Stimulated activated memory B cell treated with anti-CD40 and anti-IgM and Interleukin-4, amounts not matched to agents 10 μg/mL and 1 μg/mL and 100 μg/mL, for 72 hours (primary cell): ENCODE results near the gene PFDN1.

Experiments used
- ATAC-seq: fragments of 150-1000 bp; cut with Tn5 transposase; 2 replicates; pipeline ENCODE4 v1.10.0; 2021
- H3K27ac Mint-ChIP-seq: one replicate; pipeline ENCODE4 v1.8.0; 2022; ENCODE audit warnings: mild to moderate bottlenecking, mixed read lengths
- H3K27me3 Mint-ChIP-seq: one replicate; pipeline ENCODE4 v1.8.0; 2022; ENCODE audit warnings: mixed read lengths
- H3K36me3 Mint-ChIP-seq: one replicate; pipeline ENCODE4 v1.8.0; 2022; ENCODE audit warnings: mixed read lengths
- H3K4me1 Mint-ChIP-seq: one replicate; pipeline ENCODE4 v1.8.0; 2022; ENCODE audit warnings: mixed read lengths
- H3K4me3 Mint-ChIP-seq: one replicate; pipeline ENCODE4 v1.8.0; 2022; ENCODE audit warnings: mild to moderate bottlenecking, moderate library complexity, mixed read lengths
- H3K9me3 Mint-ChIP-seq: one replicate; pipeline ENCODE4 v1.8.0; 2022; ENCODE audit warnings: mixed read lengths

The PFDN1 gene

GRCh38 chr5:140317859-140318258, 15.0 kb upstream of the PFDN1 start:
- no peaks in the 10 kb centered on the region for H3K36me3 Mint-ChIP-seq
- H3K4me1 Mint-ChIP-seq, result peaks cover 8% of the 10 kb centered on the region
- H3K4me3 Mint-ChIP-seq, result no peak overlapping the region
- H3K9me3 Mint-ChIP-seq, result no peaks in the 10 kb centered on the region
- ATAC-seq, result no peak
- H3K27ac Mint-ChIP-seq, result no peak overlapping the region
- H3K27me3 Mint-ChIP-seq, result no peaks in the 10 kb centered on the region

GRCh38 chr5:140312791-140313189, 9.9 kb upstream of the PFDN1 start:
- Mint-ChIP-seq H3K9me3 (no peaks in the 10 kb centered on the region), H3K4me3 (no peak overlapping the region), H3K36me3 (no peaks in the 10 kb centered on the region), H3K27me3 (no peaks in the 10 kb centered on the region), H3K4me1 (no peaks in the 10 kb centered on the region), H3K27ac (no peak overlapping the region)
- no peak for ATAC-seq

GRCh38 chr5:140312067-140312790, 9.3 kb upstream of the PFDN1 start:
- ATAC-seq, result no peak
- no peaks in the 10 kb centered on the region for H3K27me3 Mint-ChIP-seq
- H3K9me3 Mint-ChIP-seq, result no peaks in the 10 kb centered on the region
- H3K4me3 Mint-ChIP-seq, result no peak overlapping the region
- H3K4me1 Mint-ChIP-seq, result no peaks in the 10 kb centered on the region
- no peaks in the 10 kb centered on the region for H3K36me3 Mint-ChIP-seq
- H3K27ac Mint-ChIP-seq, result no peak overlapping the region

- no peaks in the 10 kb centered on the region for H3K27me3 Mint-ChIP-seq
- H3K4me3 Mint-ChIP-seq, result no peak overlapping the region
- H3K27ac Mint-ChIP-seq, result no peak overlapping the region
- no peaks in the 10 kb centered on the region for H3K4me1 Mint-ChIP-seq
- ATAC-seq, result no peak
- H3K9me3 Mint-ChIP-seq, result no peaks in the 10 kb centered on the region
- no peaks in the 10 kb centered on the region for H3K36me3 Mint-ChIP-seq
These were observed 8.1 kb upstream of the PFDN1 start for GRCh38 chr5:140311011-140311467.

GRCh38 chr5:140310434-140310833, 7.5 kb upstream of the PFDN1 start:
- Mint-ChIP-seq H3K4me1 (no peaks in the 10 kb centered on the region), H3K27ac (no peak overlapping the region), H3K9me3 (no peaks in the 10 kb centered on the region), H3K36me3 (no peaks in the 10 kb centered on the region), H3K4me3 (no peak overlapping the region), H3K27me3 (no peaks in the 10 kb centered on the region)
- ATAC-seq, result no peak

GRCh38 chr5:140309706-140310249, 6.9 kb upstream of the PFDN1 start:
- Mint-ChIP-seq H3K27me3 (no peaks in the 10 kb centered on the region), H3K4me3 (no peak overlapping the region), H3K9me3 (no peaks in the 10 kb centered on the region), H3K4me1 (no peaks in the 10 kb centered on the region), H3K36me3 (no peaks in the 10 kb centered on the region), H3K27ac (no peak overlapping the region)
- no peak for ATAC-seq

- H3K36me3 Mint-ChIP-seq, result peaks cover under 1% of the 10 kb centered on the region
- no peak overlapping the region for H3K4me3 Mint-ChIP-seq
- no peak overlapping the region for H3K27ac Mint-ChIP-seq
- H3K4me1 Mint-ChIP-seq, result peaks cover 7% of the 10 kb centered on the region
- H3K27me3 Mint-ChIP-seq, result no peaks in the 10 kb centered on the region
- no peaks in the 10 kb centered on the region for H3K9me3 Mint-ChIP-seq
- no peak for ATAC-seq
These were observed 2.6 kb upstream of the PFDN1 start for GRCh38 chr5:140305471-140305870.

GRCh38 chr5:140303966-140304365, 1.1 kb upstream of the PFDN1 start:
- no peak for ATAC-seq
- no peak overlapping the region for H3K27ac Mint-ChIP-seq
- peak overlapping the region; percentile 26 for H3K4me3 Mint-ChIP-seq
- H3K9me3 Mint-ChIP-seq, result no peaks in the 10 kb centered on the region
- H3K4me1 Mint-ChIP-seq, result peaks cover 18% of the 10 kb centered on the region
- peaks cover 12% of the 10 kb centered on the region for H3K36me3 Mint-ChIP-seq
- H3K27me3 Mint-ChIP-seq, result no peaks in the 10 kb centered on the region

- Mint-ChIP-seq H3K27ac (no peak overlapping the region), H3K9me3 (no peaks in the 10 kb centered on the region), H3K27me3 (no peaks in the 10 kb centered on the region), H3K36me3 (peaks cover 29% of the 10 kb centered on the region), H3K4me1 (peaks cover 32% of the 10 kb centered on the region), H3K4me3 (no peak overlapping the region)
- no peak for ATAC-seq
These were observed 1.8 kb downstream of the PFDN1 start for GRCh38 chr5:140301136-140301535.

GRCh38 chr5:140299056-140299455, 3.8 kb downstream of the PFDN1 start:
- Mint-ChIP-seq H3K27me3 (no peaks in the 10 kb centered on the region), H3K9me3 (no peaks in the 10 kb centered on the region), H3K4me1 (peaks cover 46% of the 10 kb centered on the region), H3K36me3 (peaks cover 33% of the 10 kb centered on the region), H3K27ac (no peak overlapping the region), H3K4me3 (no peak overlapping the region)
- ATAC-seq, result no peak

- H3K27ac Mint-ChIP-seq, result no peak overlapping the region
- H3K27me3 Mint-ChIP-seq, result no peaks in the 10 kb centered on the region
- peaks cover 51% of the 10 kb centered on the region for H3K4me1 Mint-ChIP-seq
- peaks cover 33% of the 10 kb centered on the region for H3K36me3 Mint-ChIP-seq
- no peaks in the 10 kb centered on the region for H3K9me3 Mint-ChIP-seq
- H3K4me3 Mint-ChIP-seq, result no peak overlapping the region
- ATAC-seq, result no peak
These were observed 4.7 kb downstream of the PFDN1 start for GRCh38 chr5:140298183-140298601.

GRCh38 chr5:140297283-140297682, 5.6 kb downstream of the PFDN1 start:
- H3K27ac Mint-ChIP-seq, result no peak overlapping the region
- ATAC-seq, result no peak
- H3K27me3 Mint-ChIP-seq, result no peaks in the 10 kb centered on the region
- H3K36me3 Mint-ChIP-seq, result peaks cover 33% of the 10 kb centered on the region
- H3K9me3 Mint-ChIP-seq, result no peaks in the 10 kb centered on the region
- peaks cover 52% of the 10 kb centered on the region for H3K4me1 Mint-ChIP-seq
- H3K4me3 Mint-ChIP-seq, result no peak overlapping the region

- Mint-ChIP-seq H3K27ac (no peak overlapping the region), H3K4me3 (no peak overlapping the region)
These were observed 6.6 kb downstream of the PFDN1 start for GRCh38 chr5:140296289-140296688.

GRCh38 chr5:140295414-140295813, 7.5 kb downstream of the PFDN1 start:
- no peak for ATAC-seq
- Mint-ChIP-seq H3K4me1 (peaks cover 56% of the 10 kb centered on the region), H3K4me3 (no peak overlapping the region), H3K36me3 (peaks cover 43% of the 10 kb centered on the region), H3K27ac (no peak overlapping the region), H3K27me3 (no peaks in the 10 kb centered on the region), H3K9me3 (no peaks in the 10 kb centered on the region)

More at GRCh38 chr5:140296289-140296688, 6.6 kb downstream of the PFDN1 start:
- Mint-ChIP-seq H3K9me3 (no peaks in the 10 kb centered on the region), H3K36me3 (peaks cover 38% of the 10 kb centered on the region), H3K4me1 (peaks cover 57% of the 10 kb centered on the region), H3K27me3 (no peaks in the 10 kb centered on the region)
- ATAC-seq, result no peak

GRCh38 chr5:140294753-140295152, 8.1 kb downstream of the PFDN1 start:
- Mint-ChIP-seq H3K36me3 (peaks cover 37% of the 10 kb centered on the region), H3K27ac (no peak overlapping the region), H3K9me3 (no peaks in the 10 kb centered on the region), H3K4me3 (no peak overlapping the region), H3K27me3 (no peaks in the 10 kb centered on the region), H3K4me1 (peaks cover 53% of the 10 kb centered on the region)
- ATAC-seq, result no peak

GRCh38 chr5:140293849-140294100, 9.1 kb downstream of the PFDN1 start:
- H3K9me3 Mint-ChIP-seq, result no peaks in the 10 kb centered on the region
- no peaks in the 10 kb centered on the region for H3K27me3 Mint-ChIP-seq
- H3K4me1 Mint-ChIP-seq, result peaks cover 53% of the 10 kb centered on the region
- peaks cover 31% of the 10 kb centered on the region for H3K36me3 Mint-ChIP-seq
- no peak overlapping the region for H3K27ac Mint-ChIP-seq
- H3K4me3 Mint-ChIP-seq, result no peak overlapping the region
- no peak for ATAC-seq
